IMR-90 (cell line): ENCODE measurements around the gene CFAP91. TPM values are rescaled to one million over a fixed set of nuclear protein-coding genes. Genes with fewer than 3 reads are reported as not detected.

Source experiments
- ATAC-seq: fragments of 200-7000 bp; cut with Tn5 transposase; 2 replicates; pipeline ENCODE4 v1.9.1; 2020; ENCODE audit warnings: low read depth, mild to moderate bottlenecking, moderate library complexity
- BruUV-seq: library from RNA; stranded (reverse); fragments of 400-500 nt; replicated peaks from 2 replicates; lab custom pipeline; 2021; lab: Mats Ljungman, UMichigan
- CTCF ChIA-PET: fragments of 300-600 bp; formaldehyde crosslinking; extraction: SDS; loops from one replicate; lab custom pipeline; 2021; ENCODE audit warnings: antibody characterized with exemption; lab: Yijun Ruan, JAX
- POLR2A ChIA-PET: fragments of 300-600 bp; sonication (Branson Sonifier 250); formaldehyde crosslinking; loops from one replicate; lab custom pipeline; 2022; ENCODE audit warnings: antibody characterized with exemption; ENCODE audit not compliant: unreplicated experiment; lab: Charles Lee
- DNase-seq: peaks from one replicate; pipeline ENCODE4 v3.0.0; 2013
- H2AFZ ChIP-seq: replicated peaks from 2 replicates; pipeline ENCODE3; 2013; ENCODE audit warnings: low read length, mild to moderate bottlenecking; ENCODE audit not compliant: poor library complexity
- H2AK5ac ChIP-seq: 2 replicates; pipeline ENCODE4 v1.6.1; 2013; ENCODE audit warnings: low read depth, low read length, inconsistent platforms
- H2AK9ac ChIP-seq: replicated peaks from 2 replicates; pipeline ENCODE3; 2013; ENCODE audit warnings: mild to moderate bottlenecking, low read depth, low read length, moderate library complexity; ENCODE audit not compliant: poor library complexity
- H2BK120ac ChIP-seq: 2 replicates; pipeline ENCODE4 v1.6.1; 2013; ENCODE audit warnings: low read depth, low read length, inconsistent platforms
- H2BK15ac ChIP-seq: 3 replicates; pipeline ENCODE4 v1.6.1; 2013; ENCODE audit warnings: low read depth, low read length, inconsistent platforms
- H2BK20ac ChIP-seq: 2 replicates; pipeline ENCODE4 v1.6.1; 2013; ENCODE audit warnings: low read depth, mild to moderate bottlenecking, inconsistent platforms, low read length, moderate library complexity
- H2BK5ac ChIP-seq: 2 replicates; pipeline ENCODE4 v1.6.1; 2013; ENCODE audit warnings: mild to moderate bottlenecking, low read depth, low read length, inconsistent platforms; ENCODE audit not compliant: poor library complexity, severe bottlenecking
- H3K14ac ChIP-seq: replicated peaks from 2 replicates; pipeline ENCODE4 v1.6.1; 2013; ENCODE audit warnings: low read depth, low read length, inconsistent platforms
- H3K18ac ChIP-seq: 2 replicates; pipeline ENCODE4 v1.6.1; 2013; ENCODE audit warnings: low read depth, low read length, control low read depth
- H3K23ac ChIP-seq: 2 replicates; pipeline ENCODE4 v1.6.1; 2013; ENCODE audit warnings: low read depth, low read length, inconsistent platforms
- H3K27ac ChIP-seq: 2 replicates; pipeline ENCODE4 v1.5.1; 2013; ENCODE audit warnings: mild to moderate bottlenecking, control low read depth, low read length; ENCODE audit not compliant: insufficient read depth
- H3K27me3 ChIP-seq: 2 replicates; pipeline ENCODE4 v1.6.1; 2013; ENCODE audit warnings: low read length; ENCODE audit not compliant: control insufficient read depth, insufficient read depth
- H3K36me3 ChIP-seq: 2 replicates; pipeline ENCODE4 v1.6.1; 2013; ENCODE audit warnings: low read length, mixed read lengths; ENCODE audit not compliant: control insufficient read depth, insufficient read depth
- H3K4ac ChIP-seq: 2 replicates; pipeline ENCODE4 v1.6.1; 2013; ENCODE audit warnings: low read depth, low read length, inconsistent platforms
- H3K4me1 ChIP-seq: 2 replicates; pipeline ENCODE4 v1.6.1; 2013; ENCODE audit warnings: low read length, mixed read lengths; ENCODE audit not compliant: control insufficient read depth, insufficient read depth
- H3K4me2 ChIP-seq: 2 replicates; pipeline ENCODE4 v1.6.1; 2013; ENCODE audit warnings: low read depth, mild to moderate bottlenecking, control low read depth, low read length, moderate library complexity
- H3K4me3 ChIP-seq: 2 replicates; pipeline ENCODE4 v1.5.1; 2013; ENCODE audit warnings: low read depth, mild to moderate bottlenecking, control low read depth, low read length, moderate library complexity; ENCODE audit not compliant: insufficient read depth
- H3K56ac ChIP-seq: 2 replicates; pipeline ENCODE4 v1.6.1; 2013; ENCODE audit warnings: low read length, inconsistent platforms; ENCODE audit not compliant: insufficient read depth; ENCODE audit errors: extremely low read depth
- H3K79me1 ChIP-seq, 2 experiments: 2 replicates each; pipeline ENCODE4 v1.6.1; 2013; ENCODE audit warnings: low read length in 2 of 2, inconsistent platforms in 1 of 2, low read depth in 1 of 2
- H3K9ac ChIP-seq: 2 replicates; pipeline ENCODE4 v1.6.1; 2013; ENCODE audit warnings: low read depth, low read length, control low read depth
- H3K9me1 ChIP-seq: 2 replicates; pipeline ENCODE4 v1.6.1; 2013; ENCODE audit warnings: low read length, inconsistent platforms; ENCODE audit not compliant: insufficient read depth
- H3K9me3 ChIP-seq: 2 replicates; pipeline ENCODE4 v1.6.1; 2013; ENCODE audit warnings: low read length; ENCODE audit not compliant: control insufficient read depth, insufficient read depth
- H4K20me1 ChIP-seq: 2 replicates; pipeline ENCODE4 v1.6.1; 2013; ENCODE audit warnings: low read length, inconsistent platforms; ENCODE audit not compliant: insufficient read depth
- H4K5ac ChIP-seq: 2 replicates; pipeline ENCODE4 v1.6.1; 2013; ENCODE audit warnings: mild to moderate bottlenecking, low read depth, low read length, control low read depth
- H4K8ac ChIP-seq, 2 experiments: 2 replicates each; pipeline ENCODE4 v1.6.1; 2013; ENCODE audit warnings: low read depth in 2 of 2, low read length in 2 of 2, control low read depth in 1 of 2, inconsistent platforms in 1 of 2
- H4K91ac ChIP-seq: 2 replicates; pipeline ENCODE4 v1.6.1; 2013; ENCODE audit warnings: low read depth, low read length, inconsistent platforms; ENCODE audit not compliant: insufficient read depth
- BHLHE40 ChIP-seq: fragments of 150-350 bp; IDR thresholded peaks from 2 replicates; pipeline ENCODE4 v1.6.1; 2016; ENCODE audit warnings: mild to moderate bottlenecking, low read depth, low read length
- CEBPB ChIP-seq: IDR thresholded peaks from 2 replicates; pipeline ENCODE4 v1.6.1; 2012; ENCODE audit warnings: low read depth, low read length, improper control_type of control experiment
- CHD1 ChIP-seq: IDR thresholded peaks from 2 replicates; pipeline ENCODE4 v1.6.1; 2012; ENCODE audit warnings: low read depth, low read length, improper control_type of control experiment
- FOS ChIP-seq: fragments of 150-350 bp; IDR thresholded peaks from 2 replicates; pipeline ENCODE4 v1.6.1; 2016; ENCODE audit warnings: low read depth, low read length
- MAFK ChIP-seq: IDR thresholded peaks from 2 replicates; pipeline ENCODE4 v1.6.1; 2012; ENCODE audit warnings: low read depth, low read length, improper control_type of control experiment
- MAZ ChIP-seq: IDR thresholded peaks from 2 replicates; pipeline ENCODE4 v1.6.1; 2012; ENCODE audit warnings: low read depth, mild to moderate bottlenecking, low read length, improper control_type of control experiment, moderate library complexity, borderline replicate concordance
- MXI1 ChIP-seq: IDR thresholded peaks from 2 replicates; pipeline ENCODE4 v1.6.1; 2012; ENCODE audit warnings: low read depth, mild to moderate bottlenecking, low read length, moderate library complexity, borderline replicate concordance
- NFE2L2 ChIP-seq: fragments of 150-350 bp; IDR thresholded peaks from 2 replicates; pipeline ENCODE4 v1.6.1; 2016; ENCODE audit warnings: low read depth, mild to moderate bottlenecking, low read length
- POLR2A ChIP-seq: IDR thresholded peaks from 2 replicates; pipeline ENCODE4 v1.6.1; 2012; ENCODE audit warnings: mild to moderate bottlenecking, low read depth, low read length
- RAD21 ChIP-seq: IDR thresholded peaks from 2 replicates; pipeline ENCODE4 v1.6.1; 2012; ENCODE audit warnings: low read length, improper control_type of control experiment
- RCOR1 ChIP-seq: IDR thresholded peaks from 2 replicates; pipeline ENCODE4 v1.6.1; 2012; ENCODE audit warnings: mild to moderate bottlenecking, low read length, improper control_type of control experiment; ENCODE audit not compliant: insufficient replicate concordance
- RFX5 ChIP-seq: IDR thresholded peaks from 2 replicates; pipeline ENCODE4 v1.8.0; 2012; ENCODE audit warnings: low read depth, mild to moderate bottlenecking, low read length, moderate library complexity
- SMC3 ChIP-seq: fragments of 150-350 bp; IDR thresholded peaks from 2 replicates; pipeline ENCODE4 v1.6.1; 2016; ENCODE audit warnings: low read depth, mild to moderate bottlenecking, antibody characterized with exemption, low read length, moderate library complexity
- dilution Hi-C: fragments of 300-500 bp; cut with HindIII; formaldehyde crosslinking; loops from one replicate; pipeline ENCODE4 v1.14.3; 2018; ENCODE audit warnings: low sequenced_read_pairs; ENCODE audit not compliant: unreplicated experiment
- in situ Hi-C: fragments of 300-500 bp; cut with MboI; formaldehyde crosslinking; loops from 3 replicates; pipeline ENCODE4 v1.14.3; 2019; ENCODE audit warnings: low sequenced_read_pairs, inconsistent platforms, mixed read lengths
- intact Hi-C: fragments of 100-400 bp; cut with micrococcal nuclease; formaldehyde crosslinking; loops from 2 replicates; pipeline ENCODE4 v1.10.0; 2022
- polyA plus RNA-seq, 3 experiments: library from polyadenylated mRNA; depleted of rRNA; stranded (reverse); fragments of >200 nt; gene quantifications; 2 replicates each; pipeline ENCODE4 v1.2.3, GENCODE V29; 2012; ENCODE audit warnings: low replicate concordance in 1 of 3
- total RNA-seq: library from RNA; depleted of rRNA; stranded (reverse); fragments of >200 nt; gene quantifications from 2 replicates; pipeline ENCODE4 v1.2.3, GENCODE V29; 2012
- TF ChIP-seq, protein P1 (sequence below): fragments of 150-350 bp; IDR thresholded peaks from 2 replicates; pipeline ENCODE4 v1.6.1; 2016; ENCODE audit warnings: low read depth, mild to moderate bottlenecking, low read length, moderate library complexity, borderline replicate concordance
- TF ChIP-seq, protein P2 (sequence below): conservative IDR thresholded peaks from 2 replicates; pipeline ENCODE4 v1.5.1; 2012; ENCODE audit warnings: mild to moderate bottlenecking, low read depth, low read length, improper control_type of control experiment
- TF ChIP-seq, protein P3 (sequence below): fragments of 150-350 bp; IDR thresholded peaks from 2 replicates; pipeline ENCODE4 v1.6.1; 2017; ENCODE audit warnings: mild to moderate bottlenecking, antibody characterized with exemption, low read length, low read depth

Gene CFAP91
- total and polyA plus RNA-seq, 2 of the 4 experiments (the other 2 are of a cell fraction), result not detected

DNA sequence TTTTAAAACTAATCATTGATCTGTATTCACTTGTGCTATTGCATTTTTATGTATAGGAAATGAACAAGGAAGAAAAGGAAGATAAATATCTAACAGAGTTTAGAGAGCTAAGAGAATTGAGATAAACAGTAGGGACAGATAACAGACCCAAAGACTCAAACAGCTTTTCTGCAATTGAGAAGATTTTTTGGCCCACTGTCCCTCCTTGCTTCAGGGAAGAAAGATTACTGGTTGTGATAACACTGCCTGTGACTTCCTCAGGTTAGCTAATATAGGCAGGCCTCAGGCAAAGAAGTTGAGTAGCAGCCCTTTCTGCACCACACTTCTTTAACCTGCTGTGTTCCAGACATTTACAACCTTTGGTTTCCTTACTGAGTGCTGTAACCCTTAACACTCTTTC, 22.9 kb upstream of the CFAP91 start:
- intact Hi-C loops (loop anchor here (2.0 to 5.0 kb wide), 3 partner anchors 155 to 583 kb away; partner anchors contain the start of gene POGLUT1), in situ Hi-C loops (loop anchor here (25.0 kb wide), 4 partner anchors 168 to 793 kb away; partner anchors contain the start of genes ARHGAP31 and TEX55), dilution Hi-C loops (no loop called here)
- H3K27me3 ChIP-seq, result peaks cover 6% of the 10 kb centered on the region
- no peak overlapping the region for H3K4ac ChIP-seq
- no peak overlapping the region for H3K9ac ChIP-seq
- H2AK5ac ChIP-seq, result no peak overlapping the region
- no peaks in the 10 kb centered on the region for H3K36me3 ChIP-seq
- H3K56ac ChIP-seq, result no peak overlapping the region; the same call in 1 of the 2 replicates
- no peaks in the 10 kb centered on the region for H3K4me1 ChIP-seq
- TF ChIP-seq CHD1, result no peak
- TF ChIP-seq BHLHE40, result no peak
- TF ChIP-seq, protein P1, sequence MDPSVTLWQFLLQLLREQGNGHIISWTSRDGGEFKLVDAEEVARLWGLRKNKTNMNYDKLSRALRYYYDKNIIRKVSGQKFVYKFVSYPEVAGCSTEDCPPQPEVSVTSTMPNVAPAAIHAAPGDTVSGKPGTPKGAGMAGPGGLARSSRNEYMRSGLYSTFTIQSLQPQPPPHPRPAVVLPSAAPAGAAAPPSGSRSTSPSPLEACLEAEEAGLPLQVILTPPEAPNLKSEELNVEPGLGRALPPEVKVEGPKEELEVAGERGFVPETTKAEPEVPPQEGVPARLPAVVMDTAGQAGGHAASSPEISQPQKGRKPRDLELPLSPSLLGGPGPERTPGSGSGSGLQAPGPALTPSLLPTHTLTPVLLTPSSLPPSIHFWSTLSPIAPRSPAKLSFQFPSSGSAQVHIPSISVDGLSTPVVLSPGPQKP, result no peak
- no peak for TF ChIP-seq RCOR1
- no peak for TF ChIP-seq MAZ
- no peak for TF ChIP-seq SMC3
- no peak for TF ChIP-seq FOS
- no peak for TF ChIP-seq MXI1
- TF ChIP-seq, protein P2, sequence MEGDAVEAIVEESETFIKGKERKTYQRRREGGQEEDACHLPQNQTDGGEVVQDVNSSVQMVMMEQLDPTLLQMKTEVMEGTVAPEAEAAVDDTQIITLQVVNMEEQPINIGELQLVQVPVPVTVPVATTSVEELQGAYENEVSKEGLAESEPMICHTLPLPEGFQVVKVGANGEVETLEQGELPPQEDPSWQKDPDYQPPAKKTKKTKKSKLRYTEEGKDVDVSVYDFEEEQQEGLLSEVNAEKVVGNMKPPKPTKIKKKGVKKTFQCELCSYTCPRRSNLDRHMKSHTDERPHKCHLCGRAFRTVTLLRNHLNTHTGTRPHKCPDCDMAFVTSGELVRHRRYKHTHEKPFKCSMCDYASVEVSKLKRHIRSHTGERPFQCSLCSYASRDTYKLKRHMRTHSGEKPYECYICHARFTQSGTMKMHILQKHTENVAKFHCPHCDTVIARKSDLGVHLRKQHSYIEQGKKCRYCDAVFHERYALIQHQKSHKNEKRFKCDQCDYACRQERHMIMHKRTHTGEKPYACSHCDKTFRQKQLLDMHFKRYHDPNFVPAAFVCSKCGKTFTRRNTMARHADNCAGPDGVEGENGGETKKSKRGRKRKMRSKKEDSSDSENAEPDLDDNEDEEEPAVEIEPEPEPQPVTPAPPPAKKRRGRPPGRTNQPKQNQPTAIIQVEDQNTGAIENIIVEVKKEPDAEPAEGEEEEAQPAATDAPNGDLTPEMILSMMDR, result no peak
- no peak for TF ChIP-seq RAD21
- no peak for TF ChIP-seq RFX5
- TF ChIP-seq CEBPB, result no peak
- TF ChIP-seq, protein P3, sequence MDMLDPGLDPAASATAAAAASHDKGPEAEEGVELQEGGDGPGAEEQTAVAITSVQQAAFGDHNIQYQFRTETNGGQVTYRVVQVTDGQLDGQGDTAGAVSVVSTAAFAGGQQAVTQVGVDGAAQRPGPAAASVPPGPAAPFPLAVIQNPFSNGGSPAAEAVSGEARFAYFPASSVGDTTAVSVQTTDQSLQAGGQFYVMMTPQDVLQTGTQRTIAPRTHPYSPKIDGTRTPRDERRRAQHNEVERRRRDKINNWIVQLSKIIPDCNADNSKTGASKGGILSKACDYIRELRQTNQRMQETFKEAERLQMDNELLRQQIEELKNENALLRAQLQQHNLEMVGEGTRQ, result no peak
- no peak for TF ChIP-seq NFE2L2
- TF ChIP-seq MAFK, result no peak
- no peak for TF ChIP-seq POLR2A
- BruUV-seq, result no TSS peak
- H3K18ac ChIP-seq, result no peak overlapping the region
- H3K4me2 ChIP-seq, result no peak overlapping the region
- ChIA-PET POLR2A (no interaction called here), CTCF (interaction anchor here (0.6 to 2.0 kb wide), 2 partner anchors 10 to 32 kb away, joined by 3 to 6 read pairs; no protein-coding TSS in a partner anchor)
- no peak overlapping the region for H2AFZ ChIP-seq
- H2BK15ac ChIP-seq, result no peak overlapping the region
- no peak overlapping the region for H2BK20ac ChIP-seq
- no peak overlapping the region for H4K8ac ChIP-seq
- no peak overlapping the region for H3K27ac ChIP-seq
- H3K9me1 ChIP-seq, result peaks cover 4% of the 10 kb centered on the region; the same call in 1 of the 2 replicates
- ATAC-seq, result no peak
- no peak overlapping the region for H3K23ac ChIP-seq
- no peak overlapping the region for H2AK9ac ChIP-seq
- H3K14ac ChIP-seq, result no peak overlapping the region
- no peak overlapping the region for H2BK120ac ChIP-seq
- H4K91ac ChIP-seq, result no peak overlapping the region
- peaks cover 6 to 15% of the 10 kb centered on the region in 2 experiments for H3K79me1 ChIP-seq
- no peaks in the 10 kb centered on the region for H3K9me3 ChIP-seq
- H4K20me1 ChIP-seq, result no peaks in the 10 kb centered on the region
- DNase-seq, result no peak
- H4K5ac ChIP-seq, result no peak overlapping the region
- no peak overlapping the region for H2BK5ac ChIP-seq
- H3K4me3 ChIP-seq, result no peak overlapping the region
